GM18526 (cell line): ENCODE data around the gene CDH4.

ENCODE experiments used
- POLR2A ChIP-seq: IDR thresholded peaks from 3 replicates; pipeline ENCODE4 v1.6.1; 2011; ENCODE audit not compliant: insufficient read length; ENCODE audit errors: extremely low read depth

Gene CDH4

GRCh38 chr20:61369731-61370520 is 117.9 kb downstream of the CDH4 start:
- no peak for TF ChIP-seq POLR2A

GRCh38 chr20:61370841-61371303 is 118.8 kb downstream of the CDH4 start:
- no peak for TF ChIP-seq POLR2A

- no peak for TF ChIP-seq POLR2A
Measured at GRCh38 chr20:61371501-61372136, 119.6 kb downstream of the CDH4 start.

GRCh38 chr20:61372137-61373054 is 120.3 kb downstream of the CDH4 start:
- TF ChIP-seq POLR2A: no peak

GRCh38 chr20:61373055-61373399 is 121.0 kb downstream of the CDH4 start:
- no peak for TF ChIP-seq POLR2A

- no peak for TF ChIP-seq POLR2A
Measured at GRCh38 chr20:61373956-61374545, 122.0 kb downstream of the CDH4 start.

- no peak for TF ChIP-seq POLR2A
Measured at GRCh38 chr20:61376541-61377240, 124.6 kb downstream of the CDH4 start.

GRCh38 chr20:61378694-61379355 is 126.8 kb downstream of the CDH4 start:
- TF ChIP-seq POLR2A: no peak

GRCh38 chr20:61379898-61380544 is 128.0 kb downstream of the CDH4 start:
- TF ChIP-seq POLR2A: no peak

GRCh38 chr20:61380545-61380915 is 128.5 kb downstream of the CDH4 start:
- TF ChIP-seq POLR2A: no peak

GRCh38 chr20:61382194-61382593 is 130.1 kb downstream of the CDH4 start:
- TF ChIP-seq POLR2A: no peak

GRCh38 chr20:61385296-61385695 is 133.2 kb downstream of the CDH4 start:
- no peak for TF ChIP-seq POLR2A

GRCh38 chr20:61385731-61386130 is 133.7 kb downstream of the CDH4 start:
- TF ChIP-seq POLR2A: no peak
